PC-3 (cell line): ENCODE measurements around the gene ABCA7. TPM values are rescaled to one million over a fixed set of nuclear protein-coding genes. Genes with fewer than 3 reads are reported as not detected.

Source experiments
- ATAC-seq: fragments of 200-7000 bp; cut with Tn5 transposase; 2 replicates; pipeline ENCODE4 v1.9.1; 2020; ENCODE audit warnings: mild to moderate bottlenecking, moderate library complexity
- BruUV-seq: library from RNA; stranded (reverse); fragments of 400-500 nt; replicated peaks from 2 replicates; lab custom pipeline; 2021; lab: Mats Ljungman, UMichigan
- CTCF ChIA-PET: fragments of 300-600 bp; sonication (Branson Sonifier 250); formaldehyde crosslinking; loops from one replicate; lab custom pipeline; 2022; ENCODE audit warnings: antibody characterized with exemption; lab: Charles Lee
- POLR2A ChIA-PET: fragments of 300-600 bp; sonication (Branson Sonifier 250); formaldehyde crosslinking; loops from one replicate; lab custom pipeline; 2022; ENCODE audit warnings: antibody characterized with exemption; ENCODE audit not compliant: unreplicated experiment; lab: Charles Lee
- DNase-seq: peaks from one replicate; pipeline ENCODE4 v3.0.0-alpha.2; 2015
- H2AFZ ChIP-seq: fragments of 300-600 bp; sonication (generic); 2 replicates; pipeline ENCODE4 v1.6.0; 2016; ENCODE audit warnings: antibody characterized with exemption, low read length
- H3F3A ChIP-seq: fragments of 300-600 bp; sonication (generic); one replicate; pipeline ENCODE4 v1.6.0; 2017; ENCODE audit warnings: antibody characterized with exemption, low read length, control low read depth, mild to moderate bottlenecking; ENCODE audit not compliant: unreplicated experiment
- H3K27ac ChIP-seq: fragments of 300-600 bp; sonication (generic); 2 replicates; pipeline ENCODE4 v1.5.1; 2016; ENCODE audit warnings: mild to moderate bottlenecking, low read length
- H3K27me3 ChIP-seq: fragments of 300-600 bp; sonication (generic); 2 replicates; pipeline ENCODE4 v1.6.1; 2016; ENCODE audit warnings: low read length, mixed read lengths
- H3K36me3 ChIP-seq: fragments of 300-600 bp; sonication (generic); 2 replicates; pipeline ENCODE4 v1.6.1; 2016; ENCODE audit warnings: low read depth, mixed run types, low read length, mixed read lengths
- H3K4me1 ChIP-seq: fragments of 300-600 bp; sonication (generic); 2 replicates; pipeline ENCODE4 v1.5.1; 2016; ENCODE audit warnings: low read length; ENCODE audit not compliant: insufficient read depth
- H3K4me2 ChIP-seq: fragments of 300-600 bp; sonication (generic); 2 replicates; pipeline ENCODE4 v1.6.0; 2016; ENCODE audit warnings: low read length
- H3K4me3 ChIP-seq: fragments of 300-600 bp; sonication (generic); 2 replicates; pipeline ENCODE4 v1.5.1; 2016; ENCODE audit warnings: mild to moderate bottlenecking, low read length, mixed read lengths
- H3K79me2 ChIP-seq: fragments of 300-600 bp; sonication (generic); 2 replicates; pipeline ENCODE4 v1.6.1; 2017; ENCODE audit warnings: low read length, mixed read lengths
- H3K9ac ChIP-seq: fragments of 300-600 bp; sonication (generic); 2 replicates; pipeline ENCODE4 v1.6.0; 2016; ENCODE audit warnings: mild to moderate bottlenecking, low read length
- H3K9me2 ChIP-seq: fragments of 300-600 bp; sonication (generic); replicated peaks from 2 replicates; pipeline ENCODE4 v1.6.1; 2016; ENCODE audit warnings: mixed run types, low read length, mixed read lengths
- H3K9me3 ChIP-seq: fragments of 300-600 bp; sonication (generic); 2 replicates; pipeline ENCODE4 v1.6.1; 2016; ENCODE audit warnings: low read length, mixed read lengths
- H4K20me1 ChIP-seq: fragments of 300-600 bp; sonication (generic); 2 replicates; pipeline ENCODE4 v1.6.1; 2016; ENCODE audit warnings: low read length, mixed read lengths
- CTCF ChIP-seq: fragments of 300-600 bp; sonication (generic); conservative IDR thresholded peaks from 2 replicates; pipeline ENCODE4 v1.5.1; 2017; ENCODE audit warnings: antibody characterized with exemption, low read depth, mild to moderate bottlenecking, low read length
- EZH2 ChIP-seq: fragments of 300-600 bp; sonication (generic); IDR thresholded peaks from one replicate; pipeline ENCODE4 v1.6.1; 2017; ENCODE audit warnings: antibody characterized with exemption, mild to moderate bottlenecking, low read length; ENCODE audit not compliant: unreplicated experiment
- EZH2phosphoT487 ChIP-seq: fragments of 300-600 bp; sonication (generic); IDR thresholded peaks from 2 replicates; pipeline ENCODE4 v1.6.1; 2018; ENCODE audit warnings: mild to moderate bottlenecking, antibody characterized with exemption, low read length, borderline replicate concordance
- intact Hi-C: fragments of 100-400 bp; cut with micrococcal nuclease; formaldehyde crosslinking; loops from 2 replicates; pipeline ENCODE4 v1.9.0; 2023
- total RNA-seq: library from RNA; depleted of rRNA; stranded (reverse); fragments of >200 nt; gene quantifications from 2 replicates; pipeline ENCODE4 v1.2.3, GENCODE V29; 2014

The ABCA7 gene
- total RNA-seq, 1 experiment from 2014 or later: 27.3 TPM

- Histone ChIP-seq H3K79me2 (peaks cover 27% of the 10 kb centered on the region), H3K27me3 (no peaks in the 10 kb centered on the region), H4K20me1 (no peaks in the 10 kb centered on the region), H3K27ac (no peak overlapping the region), H3K9me3 (no peaks in the 10 kb centered on the region), H3K4me1 (no peaks in the 10 kb centered on the region; the same call in 1 of the 2 replicates), H2AFZ (no peak overlapping the region), H3K9me2 (no peaks in the 10 kb centered on the region), H3K4me3 (no peak overlapping the region), H3F3A (no peaks in the 10 kb centered on the region), H3K4me2 (no peak overlapping the region), H3K9ac (no peak overlapping the region), H3K36me3 (peaks cover 6% of the 10 kb centered on the region; the same call in 1 of the 2 replicates)
- TF ChIP-seq EZH2phosphoT487: no peak
- no peak for TF ChIP-seq EZH2
- TF ChIP-seq CTCF: no peak
- ChIA-PET POLR2A (no interaction called here), CTCF (interaction anchor here (0.7 kb wide), 1 partner anchor 32 kb away, joined by 11 read pairs; no protein-coding TSS in a partner anchor)
- intact Hi-C loops: no loop called here
- ATAC-seq (no peak), DNase-seq (no peak)
- BruUV-seq: no TSS peak
Observed at GRCh38 chr19:1032264-1032867, 7.5 kb upstream of the ABCA7 start.

GRCh38 chr19:1035998-1036621, 3.8 kb upstream of the ABCA7 start:
- no peaks in the 10 kb centered on the region for H3K27me3 ChIP-seq
- H3K4me1 ChIP-seq: peaks cover 4% of the 10 kb centered on the region; the same call in 1 of the 2 replicates
- intact Hi-C loops: no loop called here
- no TSS peak for BruUV-seq
- no peaks in the 10 kb centered on the region for H3K79me2 ChIP-seq
- peaks cover 6% of the 10 kb centered on the region; the same call in 1 of the 2 replicates for H3K36me3 ChIP-seq
- no peak overlapping the region for H3K27ac ChIP-seq
- ATAC-seq (no peak), DNase-seq (no peak)
- no peak overlapping the region for H3K4me3 ChIP-seq
- H3K9me3 ChIP-seq: no peaks in the 10 kb centered on the region
- H3K9me2 ChIP-seq: no peaks in the 10 kb centered on the region
- H4K20me1 ChIP-seq: no peaks in the 10 kb centered on the region
- POLR2A ChIA-PET: no interaction called here
- no peak overlapping the region for H3K4me2 ChIP-seq
- CTCF ChIA-PET: no interaction called here
- H3F3A ChIP-seq: no peaks in the 10 kb centered on the region
- no peak overlapping the region for H3K9ac ChIP-seq
- TF ChIP-seq EZH2phosphoT487 (no peak), CTCF (no peak), EZH2 (no peak)
- no peak overlapping the region for H2AFZ ChIP-seq

- H3K9ac ChIP-seq: no peak overlapping the region
- H3K9me3 ChIP-seq: no peaks in the 10 kb centered on the region
- ATAC-seq (no peak), DNase-seq (no peak)
- H3F3A ChIP-seq: no peaks in the 10 kb centered on the region
- no TSS peak for BruUV-seq
- H2AFZ ChIP-seq: no peak overlapping the region
- no peak overlapping the region for H3K4me3 ChIP-seq
- peaks cover 16% of the 10 kb centered on the region; the same call in 1 of the 2 replicates for H3K4me1 ChIP-seq
- no peaks in the 10 kb centered on the region for H3K79me2 ChIP-seq
- no peaks in the 10 kb centered on the region; the same call in 1 of the 2 replicates for H3K36me3 ChIP-seq
- no peak for TF ChIP-seq EZH2phosphoT487
- H3K27me3 ChIP-seq: no peaks in the 10 kb centered on the region
- no peak overlapping the region for H3K4me2 ChIP-seq
- no peak overlapping the region for H3K27ac ChIP-seq
- no peaks in the 10 kb centered on the region for H4K20me1 ChIP-seq
- CTCF ChIA-PET: no interaction called here
- no peaks in the 10 kb centered on the region for H3K9me2 ChIP-seq
- intact Hi-C loops: no loop called here
- POLR2A ChIA-PET: interaction anchor here (0.6 kb wide), 1 partner anchor 201 kb away, joined by 4 read pairs; no protein-coding TSS in a partner anchor
Observed at GRCh38 chr19:1037621-1038064, 2.3 kb upstream of the ABCA7 start.
